DMS53 treated with DMSO at 0.1 percent for 48 hours (cell line): ENCODE measurements around the gene LARP4.
"Not testable (repeated sequence)": the region's sequence is repeated elsewhere in the genome, so short reads cannot be mapped to it uniquely, and the experiment has no call there.

ENCODE experiments used
- DNase-seq: peaks from one replicate; lab custom pipeline; 2025; ENCODE audit not compliant: unreplicated experiment; lab: John Stamatoyannopoulos, UW

LARP4 gene

GRCh38 chr12:50400104-50400637, 514 bp upstream of the LARP4 start:
- no peak for DNase-seq

DNA sequence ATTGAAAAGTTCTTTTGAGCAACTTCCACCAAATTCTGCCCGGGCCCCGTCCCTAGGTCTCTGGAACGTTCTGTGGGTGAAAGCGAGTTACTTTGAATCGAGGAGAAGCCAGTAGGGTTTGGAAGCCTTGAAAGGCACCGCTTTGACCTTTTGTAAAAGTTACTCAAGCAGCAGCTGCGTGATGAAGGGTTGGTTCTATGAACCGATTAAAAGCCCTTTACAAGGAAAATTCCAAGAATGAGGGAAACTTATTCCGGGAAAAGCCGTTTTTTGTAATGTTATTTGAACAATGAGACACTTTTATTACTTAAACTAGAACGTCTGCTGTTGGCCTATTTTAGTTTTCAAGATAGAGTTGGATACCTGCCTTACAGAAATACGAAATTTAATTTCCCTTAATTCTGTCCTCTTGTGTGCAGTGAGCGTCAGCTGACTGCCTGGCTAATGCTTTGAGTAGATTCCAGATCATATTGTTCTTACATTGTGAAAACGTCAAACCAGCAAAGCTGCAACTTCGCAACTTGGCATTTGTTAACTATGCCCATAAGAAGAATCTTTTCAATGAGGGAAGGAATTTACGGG, 906 bp downstream of the LARP4 start:
- peak; percentile 2 for DNase-seq

DNA sequence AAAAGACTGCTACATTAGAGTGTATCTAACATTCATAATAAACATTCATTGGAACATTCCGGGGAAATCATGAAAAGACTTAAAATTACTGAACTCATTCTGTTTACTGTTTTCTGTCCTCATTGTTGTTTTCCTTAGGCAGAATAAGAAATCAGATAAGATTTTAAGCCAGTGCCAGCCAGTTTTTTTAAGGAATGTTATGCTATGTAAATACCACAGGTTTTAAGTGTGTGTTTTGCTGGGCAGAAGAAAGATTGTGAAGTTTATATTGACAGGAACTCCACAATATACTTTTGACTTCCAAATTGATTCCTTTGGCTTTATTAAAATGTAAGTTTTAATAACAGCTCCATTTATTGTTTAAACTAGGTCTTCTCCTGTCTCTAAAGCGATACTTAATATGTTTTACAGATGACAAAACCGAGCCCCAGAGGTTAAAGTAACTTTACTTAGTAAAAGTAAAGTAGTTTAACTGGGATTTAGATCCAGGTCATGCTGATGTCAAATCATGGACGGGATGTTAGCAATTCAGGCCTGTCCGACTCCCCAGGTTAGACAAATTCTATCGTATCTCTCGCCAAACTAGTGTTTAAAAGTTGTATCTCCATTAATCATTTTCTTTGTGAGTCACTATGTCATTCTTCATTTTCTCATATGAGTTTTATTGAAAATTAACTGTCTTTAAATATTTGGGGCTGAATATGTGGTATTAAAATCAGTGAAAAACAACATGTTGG, 1.7 kb downstream of the LARP4 start:
- DNase-seq: no peak

GRCh38 chr12:50403001-50403440, 2.3 kb downstream of the LARP4 start:
- DNase-seq: no peak

GRCh38 chr12:50404307-50404706, 3.6 kb downstream of the LARP4 start:
- no peak for DNase-seq

- DNase-seq: no peak
Observed at GRCh38 chr12:50411051-50411660, 10.5 kb downstream of the LARP4 start.

GRCh38 chr12:50415899-50416479, 15.3 kb downstream of the LARP4 start:
- DNase-seq: no peak

- no peak for DNase-seq
Observed at GRCh38 chr12:50419112-50419909, 18.6 kb downstream of the LARP4 start.

DNA sequence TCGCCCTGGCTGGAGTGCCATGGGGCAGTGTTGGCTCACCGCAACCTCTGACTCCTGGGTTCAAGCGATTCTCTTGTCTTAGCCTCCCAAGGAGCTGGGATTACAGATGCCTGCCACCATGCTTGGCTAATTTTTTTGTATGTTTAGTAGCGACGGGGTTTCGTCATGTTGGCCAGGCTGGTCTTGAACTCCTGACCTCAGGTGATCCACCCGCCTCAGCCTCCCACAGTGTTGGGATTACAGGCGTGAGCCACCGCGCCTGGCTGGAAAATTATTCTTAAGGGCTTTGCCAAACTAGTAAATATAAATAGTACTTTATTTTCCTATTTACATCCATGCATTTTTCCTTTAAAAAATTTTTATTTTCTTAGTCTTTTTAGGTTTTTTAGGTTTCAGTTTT, 22.2 kb downstream of the LARP4 start:
- not testable (repeated sequence) for DNase-seq

DNA sequence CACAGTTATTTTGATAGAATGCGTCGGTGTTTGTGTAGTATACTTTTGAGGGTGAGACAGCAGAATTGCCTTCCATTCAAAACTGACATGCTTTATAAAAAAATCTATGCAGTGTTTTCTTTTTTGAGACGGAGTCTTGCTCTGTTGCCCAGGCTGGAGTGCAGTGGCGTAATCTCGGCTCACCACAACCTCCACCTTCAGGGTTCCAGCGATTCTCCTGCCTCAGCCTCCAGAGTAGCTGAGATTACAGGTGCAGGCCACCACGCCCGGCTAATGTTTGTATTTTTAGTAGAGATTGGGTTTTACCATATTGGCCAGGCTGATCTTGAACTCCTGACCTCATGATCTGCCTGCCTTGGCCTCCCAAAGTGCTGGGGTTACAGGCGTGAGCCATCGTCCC, 22.7 kb downstream of the LARP4 start:
- not testable (repeated sequence) for DNase-seq

DNA sequence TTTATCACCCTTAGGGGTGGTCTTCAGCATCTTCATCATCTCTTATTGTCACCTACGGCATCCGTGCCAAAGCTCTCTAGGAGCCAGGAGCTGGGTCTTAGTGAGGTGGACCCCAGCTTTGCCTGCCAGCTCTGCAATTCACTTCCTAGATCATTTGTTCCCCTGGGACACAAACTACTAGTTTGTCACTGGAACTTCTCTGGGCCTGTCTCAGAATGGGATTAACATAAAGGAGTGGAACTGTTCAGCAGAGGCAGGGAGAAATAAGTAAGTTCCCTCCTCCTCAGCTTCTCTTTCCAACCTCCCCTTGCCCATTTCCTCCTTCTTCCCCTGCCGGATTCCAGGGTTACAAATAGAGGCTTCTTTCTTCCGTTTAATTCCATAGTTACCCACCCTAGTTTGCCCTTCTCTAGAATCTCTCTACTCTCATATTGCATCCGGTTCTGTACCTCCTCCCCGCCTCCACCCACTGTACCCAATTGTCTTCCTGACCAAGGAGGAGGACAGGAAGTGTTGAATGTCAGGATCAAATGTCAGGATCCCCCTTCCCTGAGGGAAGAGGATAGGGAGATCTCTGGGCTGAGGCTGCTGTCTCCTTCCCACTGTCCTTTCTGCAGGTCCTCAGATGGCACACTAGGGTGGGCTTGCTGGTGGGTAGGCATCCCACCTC, 25.0 kb downstream of the LARP4 start:
- no peak for DNase-seq

DNA sequence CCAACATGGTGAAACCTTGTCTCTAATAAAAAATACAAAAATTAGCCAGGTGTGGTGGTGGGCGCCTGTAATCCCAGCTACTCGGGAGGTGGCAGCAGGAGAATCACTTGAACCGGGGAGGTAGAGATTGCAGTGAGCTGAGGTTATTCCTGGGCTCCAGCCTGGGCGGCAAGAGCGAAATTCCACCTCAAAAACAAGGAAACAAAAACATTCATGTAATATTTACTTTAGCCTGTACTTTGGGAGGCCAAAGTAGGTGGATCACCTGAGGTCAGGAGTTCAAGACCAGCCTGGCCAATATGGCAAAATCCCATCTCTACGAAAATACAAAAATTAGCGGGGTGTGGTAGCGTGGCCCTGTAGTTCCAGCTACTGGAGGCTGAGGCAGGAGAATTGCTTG, 31.0 kb downstream of the LARP4 start:
- DNase-seq: not testable (repeated sequence)

GRCh38 chr12:50440288-50440687, 39.6 kb downstream of the LARP4 start:
- no peak for DNase-seq

DNA sequence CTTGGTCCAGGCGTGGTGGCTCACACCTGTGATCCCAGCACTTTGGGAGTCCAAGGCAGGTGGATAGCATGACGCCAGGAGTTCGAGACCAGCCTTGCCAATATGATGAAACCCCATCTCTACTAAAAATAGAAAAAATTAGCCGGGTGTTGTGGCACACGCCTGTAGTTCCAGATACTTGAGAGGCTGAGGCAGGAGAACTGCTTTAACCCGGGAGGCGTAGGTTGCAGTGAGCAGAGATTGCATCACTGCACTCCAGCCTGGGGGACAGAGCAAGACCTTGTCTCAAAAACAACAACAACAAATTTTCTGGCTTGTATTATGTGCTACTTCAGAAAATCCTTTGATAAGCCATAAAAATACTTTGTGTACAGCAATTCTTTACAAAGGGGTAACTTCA, 41.1 kb downstream of the LARP4 start:
- no peak for DNase-seq

- no peak for DNase-seq
Observed at GRCh38 chr12:50442178-50442908, 41.7 kb downstream of the LARP4 start.

DNA sequence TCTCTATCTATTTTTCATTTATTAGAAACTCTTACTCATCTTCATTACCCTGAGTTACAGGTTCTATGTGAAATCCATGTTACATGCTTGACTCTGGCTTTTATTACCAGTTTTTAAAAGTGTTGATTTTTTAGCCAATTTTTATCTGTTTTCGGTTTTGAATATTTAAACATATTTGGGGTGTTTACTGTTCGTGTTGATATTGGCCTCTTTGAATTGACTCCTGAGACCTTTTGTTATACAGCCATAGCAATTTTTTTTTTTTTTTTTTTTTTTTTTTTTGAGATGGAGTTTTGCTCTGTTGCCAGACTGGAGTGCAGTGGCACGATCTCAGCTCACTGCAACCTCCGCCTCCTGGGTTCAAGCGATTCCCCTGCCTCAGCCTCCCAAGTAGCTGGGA, 49.0 kb downstream of the LARP4 start:
- DNase-seq: not testable (repeated sequence)

- no peak for DNase-seq
Observed at GRCh38 chr12:50452795-50453194, 52.1 kb downstream of the LARP4 start.

- DNase-seq: no peak
Observed at GRCh38 chr12:50453872-50454271, 53.2 kb downstream of the LARP4 start.

DNA sequence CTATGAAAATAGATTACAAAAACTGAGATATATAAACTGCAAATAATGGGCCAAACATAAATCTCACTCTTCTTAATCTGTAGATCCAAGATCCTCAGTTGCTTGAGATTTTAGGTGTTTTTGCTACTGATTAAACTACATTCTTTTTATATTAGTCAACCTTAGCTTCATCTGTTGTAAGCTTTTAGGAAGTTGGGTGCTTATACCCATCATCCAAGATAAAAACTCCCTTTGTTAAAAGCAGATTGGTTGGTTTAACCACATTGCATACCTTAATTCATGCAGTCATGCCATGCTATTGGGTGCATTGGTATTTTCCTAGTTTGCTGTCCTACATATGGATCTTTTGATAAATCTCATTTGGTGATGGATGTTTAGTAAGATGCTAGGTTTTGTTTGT, 57.9 kb downstream of the LARP4 start:
- no peak for DNase-seq

DNA sequence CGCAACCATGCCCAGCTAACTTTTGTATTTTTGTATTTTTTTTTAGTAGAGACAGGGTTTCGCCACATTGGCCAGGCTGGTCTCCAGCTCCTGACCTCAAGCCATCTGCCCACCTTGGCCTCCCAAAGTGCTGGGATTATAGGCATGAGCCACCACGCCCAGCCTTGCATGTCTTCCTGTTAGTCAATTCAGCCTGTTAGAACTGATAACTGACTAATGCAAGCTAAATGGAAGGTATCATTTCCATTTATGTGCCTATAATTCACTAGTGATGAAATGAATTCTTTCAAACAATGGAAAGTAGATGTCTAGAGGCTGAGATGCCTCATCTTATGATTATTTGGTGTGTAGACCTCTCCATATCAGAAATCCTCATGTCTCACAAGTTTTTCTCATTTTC, 66.8 kb downstream of the LARP4 start:
- no peak for DNase-seq
